ENCODE results near the gene SLC27A4. TPM values are rescaled to one million over a fixed set of nuclear protein-coding genes. Genes with fewer than 3 reads are reported as not detected.

SLC27A4 gene
- total RNA-seq, 2 donors from 2014 or later: 19.2 to 21.5 TPM

DNA sequence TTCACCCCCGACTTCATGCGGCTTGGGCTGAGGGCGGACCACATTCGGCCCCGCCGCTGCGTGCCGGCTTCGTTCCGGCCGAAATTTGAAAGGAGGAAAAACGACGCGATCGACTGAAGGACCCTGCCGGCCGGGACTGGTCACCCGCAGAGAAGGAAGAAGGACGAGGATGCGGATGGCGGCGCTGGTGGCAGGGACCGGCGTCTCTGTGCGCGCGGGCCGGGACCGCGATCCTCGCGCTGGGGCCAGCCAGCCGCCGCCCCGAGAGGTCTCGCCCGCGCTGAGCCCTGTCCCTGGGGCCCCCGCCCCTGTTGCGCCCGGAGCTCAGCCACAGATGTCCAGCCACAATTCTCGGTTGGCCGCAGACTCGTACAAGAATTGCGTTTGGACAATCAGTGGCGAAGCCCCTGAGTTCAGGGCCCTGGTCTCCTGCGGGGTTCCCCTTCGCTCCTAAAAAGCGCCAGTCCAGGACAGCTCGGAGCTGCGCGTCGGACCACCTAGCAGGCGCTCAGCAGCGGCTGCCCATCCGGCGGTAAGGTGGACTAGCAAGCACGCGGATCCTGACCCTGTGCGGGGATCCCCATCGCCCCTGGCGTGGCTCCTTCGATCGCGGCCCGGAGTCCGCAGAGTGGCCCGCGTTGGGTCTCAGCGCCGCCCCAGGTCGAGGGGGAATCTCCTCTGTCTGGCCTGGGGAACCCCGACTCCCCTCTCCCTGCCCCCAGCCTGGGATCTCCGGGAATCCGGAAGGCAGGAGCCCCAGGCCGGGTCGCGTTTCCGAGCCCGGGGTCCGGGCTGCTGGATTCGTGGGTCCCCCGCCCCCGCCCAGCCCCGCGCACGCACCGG lies 52.2 kb downstream of the SLC27A4 start:
- no peak for TF ChIP-seq POLR2AphosphoS5 (IDR thresholded peaks at IDR 0.05)
- TF ChIP-seq, protein P1, sequence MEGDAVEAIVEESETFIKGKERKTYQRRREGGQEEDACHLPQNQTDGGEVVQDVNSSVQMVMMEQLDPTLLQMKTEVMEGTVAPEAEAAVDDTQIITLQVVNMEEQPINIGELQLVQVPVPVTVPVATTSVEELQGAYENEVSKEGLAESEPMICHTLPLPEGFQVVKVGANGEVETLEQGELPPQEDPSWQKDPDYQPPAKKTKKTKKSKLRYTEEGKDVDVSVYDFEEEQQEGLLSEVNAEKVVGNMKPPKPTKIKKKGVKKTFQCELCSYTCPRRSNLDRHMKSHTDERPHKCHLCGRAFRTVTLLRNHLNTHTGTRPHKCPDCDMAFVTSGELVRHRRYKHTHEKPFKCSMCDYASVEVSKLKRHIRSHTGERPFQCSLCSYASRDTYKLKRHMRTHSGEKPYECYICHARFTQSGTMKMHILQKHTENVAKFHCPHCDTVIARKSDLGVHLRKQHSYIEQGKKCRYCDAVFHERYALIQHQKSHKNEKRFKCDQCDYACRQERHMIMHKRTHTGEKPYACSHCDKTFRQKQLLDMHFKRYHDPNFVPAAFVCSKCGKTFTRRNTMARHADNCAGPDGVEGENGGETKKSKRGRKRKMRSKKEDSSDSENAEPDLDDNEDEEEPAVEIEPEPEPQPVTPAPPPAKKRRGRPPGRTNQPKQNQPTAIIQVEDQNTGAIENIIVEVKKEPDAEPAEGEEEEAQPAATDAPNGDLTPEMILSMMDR (IDR thresholded peaks at IDR 0.05): no peak
- TF ChIP-seq POLR2A (IDR thresholded peaks at IDR 0.05): no peak
- intact Hi-C loops (cut with DNase I): no loop called here
- H3K36me3 ChIP-seq: peaks cover 4 to 7% of the 10 kb centered on the region in 2 donors
- no peak overlapping the region for H3K4me3 ChIP-seq
- H3K9me3 ChIP-seq: no peaks in the 10 kb centered on the region
- no peak overlapping the region for H3K27ac ChIP-seq
- WGBS: 85% methylated on average over 87 of the region's 88 CpGs
- H3K27me3 ChIP-seq (replicated peaks; ENCODE audit: insufficient read depth): no peaks in the 10 kb centered on the region
- DNase-seq (ENCODE audit: low spot score): no peak
- H3K4me1 ChIP-seq (replicated peaks): no peaks in the 10 kb centered on the region

DNA sequence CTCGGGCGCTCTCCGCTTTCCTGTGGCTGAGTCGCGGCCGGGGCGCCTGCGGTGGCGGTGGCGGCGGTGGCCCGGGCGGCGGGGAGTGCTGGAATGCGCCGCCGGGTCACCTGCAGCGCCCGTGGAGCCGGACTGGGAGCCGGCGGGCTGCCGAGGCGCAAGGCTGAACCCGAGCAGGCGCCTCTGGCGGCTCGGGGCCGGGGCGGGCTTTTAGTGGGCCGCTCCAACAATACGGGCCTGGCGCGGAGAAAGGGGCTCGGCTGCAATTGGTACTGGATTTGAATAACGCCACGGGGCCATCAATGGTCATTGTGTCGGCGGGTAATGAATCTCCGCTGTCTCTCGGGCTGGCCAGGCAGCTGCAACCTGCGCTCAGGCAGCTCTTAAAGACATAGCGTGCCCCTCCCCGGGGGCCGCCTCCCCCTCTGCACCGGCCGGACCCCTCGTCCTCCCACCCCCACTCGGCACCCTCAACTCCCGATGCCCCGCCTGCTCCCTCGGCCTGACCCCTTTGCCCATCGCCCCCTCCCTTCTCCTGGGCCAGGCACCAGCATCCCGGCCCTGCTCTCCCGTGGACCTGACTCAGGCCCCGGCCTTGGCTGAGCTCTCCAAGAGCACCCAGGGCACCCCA lies 52.9 kb downstream of the SLC27A4 start:
- Histone ChIP-seq H3K27me3 (replicated peaks; ENCODE audit: insufficient read depth) (no peaks in the 10 kb centered on the region), H3K36me3 (peaks cover 0 to 3% of the 10 kb centered on the region in 2 donors)
- WGBS: 72% methylated on average over 52 of the region's 56 CpGs

DNA sequence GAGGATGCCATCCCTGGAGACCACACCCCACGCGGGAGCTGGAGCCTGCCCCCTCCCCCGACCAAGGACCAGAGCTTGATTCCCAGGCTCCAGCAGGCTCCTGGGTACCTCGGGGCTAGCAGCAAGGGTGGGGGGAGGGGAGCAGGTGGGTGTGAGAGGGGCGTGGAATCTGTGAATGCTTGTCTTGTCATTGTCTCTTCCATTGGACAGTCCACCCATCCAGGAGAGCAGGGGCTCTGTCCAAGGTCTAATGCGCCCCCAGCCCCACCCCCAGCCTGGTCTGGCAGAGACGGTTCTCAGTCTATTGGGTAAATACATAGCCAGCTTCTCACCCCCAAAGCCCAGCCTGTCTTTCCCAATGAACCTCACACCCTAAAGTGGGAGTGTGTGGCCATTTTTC lies 53.6 kb downstream of the SLC27A4 start:
- H3K4me3 ChIP-seq: no peak overlapping the region
- H3K9me3 ChIP-seq: no peaks in the 10 kb centered on the region
- H3K27ac ChIP-seq: no peak overlapping the region
- no peaks in the 10 kb centered on the region for H3K4me1 ChIP-seq (replicated peaks)
- intact Hi-C loops (cut with DNase I): no loop called here
- DNase-seq (ENCODE audit: low spot score): no peak
- TF ChIP-seq, protein P1 (IDR thresholded peaks at IDR 0.05): no peak
- TF ChIP-seq POLR2A (IDR thresholded peaks at IDR 0.05) (no peak), POLR2AphosphoS5 (IDR thresholded peaks at IDR 0.05) (no peak)
- H3K36me3 ChIP-seq: no peaks in the 10 kb centered on the region
- WGBS: 57% methylated on average over 5 of the region's 7 CpGs
- H3K27me3 ChIP-seq (replicated peaks; ENCODE audit: insufficient read depth): no peaks in the 10 kb centered on the region

More for the DNA sequence above, 52.9 kb downstream of the SLC27A4 start:
- Histone ChIP-seq H3K4me1 (replicated peaks) (no peaks in the 10 kb centered on the region), H3K9me3 (no peaks in the 10 kb centered on the region), H3K4me3 (no peak overlapping the region), H3K27ac (no peak overlapping the region)
- DNase-seq (ENCODE audit: low spot score): no peak
- TF ChIP-seq POLR2A (IDR thresholded peaks at IDR 0.05) (no peak), POLR2AphosphoS5 (IDR thresholded peaks at IDR 0.05) (no peak)
- TF ChIP-seq, protein P1 (IDR thresholded peaks at IDR 0.05): no peak
- intact Hi-C loops (cut with DNase I): no loop called here

DNA sequence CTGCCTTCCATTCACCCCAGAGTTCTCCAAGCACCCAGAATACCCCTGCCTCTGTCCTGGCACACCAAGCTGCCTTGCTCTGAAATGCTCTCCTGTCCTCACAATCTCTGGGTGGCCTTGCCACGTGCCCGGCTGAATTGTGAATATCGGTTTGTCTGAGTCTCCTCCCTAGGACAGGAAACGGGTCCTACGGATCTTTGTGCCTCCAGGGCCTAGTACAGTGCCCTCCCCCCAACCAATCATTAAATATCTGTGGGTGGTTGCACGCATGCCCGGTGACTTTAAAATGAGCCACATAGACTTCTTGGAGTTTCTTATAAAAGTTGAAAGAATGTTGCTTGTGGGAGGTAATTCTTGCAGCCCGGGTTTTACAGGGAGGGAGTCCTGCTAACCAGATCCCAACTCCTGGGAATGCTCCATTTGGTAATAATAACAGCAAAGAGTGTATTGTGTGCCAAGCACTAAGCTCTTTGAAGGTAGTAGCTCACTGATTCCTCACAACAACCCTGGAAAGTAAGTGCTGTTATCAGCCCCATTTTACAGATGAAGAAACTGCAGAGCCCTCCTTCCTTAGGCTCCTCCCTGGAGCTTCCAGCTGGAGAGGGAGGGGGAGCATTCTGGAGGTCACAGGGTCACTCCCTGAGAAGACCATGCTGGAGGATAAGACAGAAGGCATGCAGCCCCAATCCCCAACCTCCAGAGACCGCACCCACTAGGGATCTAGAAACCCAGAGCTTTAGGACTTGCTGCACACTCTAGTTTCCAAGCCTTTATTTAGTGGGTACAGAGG lies 54.2 kb downstream of the SLC27A4 start:
- no peak overlapping the region for H3K27ac ChIP-seq
- intact Hi-C loops (cut with DNase I): no loop called here
- TF ChIP-seq POLR2AphosphoS5 (IDR thresholded peaks at IDR 0.05) (no peak), POLR2A (IDR thresholded peaks at IDR 0.05) (no peak)
- TF ChIP-seq, protein P1 (IDR thresholded peaks at IDR 0.05): no peak
- no peak overlapping the region for H3K4me3 ChIP-seq
- H3K36me3 ChIP-seq: no peaks in the 10 kb centered on the region
- H3K9me3 ChIP-seq: no peaks in the 10 kb centered on the region
- no peak for DNase-seq (ENCODE audit: low spot score)
- H3K27me3 ChIP-seq (replicated peaks; ENCODE audit: insufficient read depth): no peaks in the 10 kb centered on the region
- WGBS: 50% methylated on average over 9 of the region's 9 CpGs
- H3K4me1 ChIP-seq (replicated peaks): no peaks in the 10 kb centered on the region
